ENCODE results near the gene CTCF.

DNA sequence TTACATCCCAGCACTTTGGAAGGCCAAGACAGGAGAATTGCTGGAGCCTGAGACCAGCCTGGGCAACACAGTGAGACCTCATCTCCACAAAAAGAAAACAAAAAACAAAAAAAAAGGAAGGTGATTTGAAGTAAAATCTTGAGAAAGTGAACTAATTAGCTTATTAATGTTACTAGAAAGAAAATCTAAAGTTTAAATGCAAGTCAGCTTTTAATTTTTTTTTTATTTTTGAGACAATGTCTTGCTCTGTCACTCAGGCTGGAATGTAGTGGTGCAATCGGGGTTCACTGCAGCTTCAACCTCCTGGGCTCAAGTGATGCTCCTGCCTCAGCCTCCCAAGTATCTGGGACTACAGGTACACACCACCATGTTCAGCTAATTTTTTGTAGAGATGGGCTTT is 3.5 kb upstream of the CTCF start:
- TF ChIP-seq, protein P1, sequence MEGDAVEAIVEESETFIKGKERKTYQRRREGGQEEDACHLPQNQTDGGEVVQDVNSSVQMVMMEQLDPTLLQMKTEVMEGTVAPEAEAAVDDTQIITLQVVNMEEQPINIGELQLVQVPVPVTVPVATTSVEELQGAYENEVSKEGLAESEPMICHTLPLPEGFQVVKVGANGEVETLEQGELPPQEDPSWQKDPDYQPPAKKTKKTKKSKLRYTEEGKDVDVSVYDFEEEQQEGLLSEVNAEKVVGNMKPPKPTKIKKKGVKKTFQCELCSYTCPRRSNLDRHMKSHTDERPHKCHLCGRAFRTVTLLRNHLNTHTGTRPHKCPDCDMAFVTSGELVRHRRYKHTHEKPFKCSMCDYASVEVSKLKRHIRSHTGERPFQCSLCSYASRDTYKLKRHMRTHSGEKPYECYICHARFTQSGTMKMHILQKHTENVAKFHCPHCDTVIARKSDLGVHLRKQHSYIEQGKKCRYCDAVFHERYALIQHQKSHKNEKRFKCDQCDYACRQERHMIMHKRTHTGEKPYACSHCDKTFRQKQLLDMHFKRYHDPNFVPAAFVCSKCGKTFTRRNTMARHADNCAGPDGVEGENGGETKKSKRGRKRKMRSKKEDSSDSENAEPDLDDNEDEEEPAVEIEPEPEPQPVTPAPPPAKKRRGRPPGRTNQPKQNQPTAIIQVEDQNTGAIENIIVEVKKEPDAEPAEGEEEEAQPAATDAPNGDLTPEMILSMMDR (IDR thresholded peaks at IDR 0.05): no peak
- TF ChIP-seq POLR2A (IDR thresholded peaks at IDR 0.05): no peak
- TF ChIP-seq POLR2AphosphoS5 (IDR thresholded peaks at IDR 0.05; ENCODE audit: insufficient read depth in 1 of 2, low read depth in 1 of 2): no peak
